Stimulated activated CD4-positive, alpha-beta T cell treated with anti-CD3 and anti-CD28 coated beads, Interleukin-2, amount 100 ng/mL, for 24 hours (primary cell): ENCODE results near the gene ZKSCAN1.

Experiments used
- DNase-seq, 2 donors: peaks; one replicate each; pipeline ENCODE4 v3.0.0-alpha.2; 2020

The ZKSCAN1 gene

DNA sequence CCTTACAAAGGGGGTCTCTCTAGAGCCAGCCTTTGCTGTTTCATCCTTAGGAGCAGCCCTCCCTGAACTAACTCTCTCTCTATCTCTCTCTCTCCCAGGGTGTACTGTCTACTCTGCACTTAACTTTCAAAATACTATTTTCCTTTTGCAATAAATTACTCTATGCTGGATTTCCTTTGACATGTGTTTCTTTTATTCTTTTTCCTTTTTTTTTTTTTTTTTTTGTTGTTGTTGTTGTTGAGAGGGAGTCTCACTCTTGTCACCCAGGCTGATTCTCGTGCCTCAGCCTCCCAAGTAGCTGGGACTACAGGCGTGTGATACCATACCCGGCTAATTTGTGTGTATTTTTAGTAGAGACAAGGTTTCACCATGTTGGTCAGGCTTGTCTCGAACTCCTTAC lies 67.6 kb downstream of the ZKSCAN1 start:
- DNase-seq, result no peak

DNA sequence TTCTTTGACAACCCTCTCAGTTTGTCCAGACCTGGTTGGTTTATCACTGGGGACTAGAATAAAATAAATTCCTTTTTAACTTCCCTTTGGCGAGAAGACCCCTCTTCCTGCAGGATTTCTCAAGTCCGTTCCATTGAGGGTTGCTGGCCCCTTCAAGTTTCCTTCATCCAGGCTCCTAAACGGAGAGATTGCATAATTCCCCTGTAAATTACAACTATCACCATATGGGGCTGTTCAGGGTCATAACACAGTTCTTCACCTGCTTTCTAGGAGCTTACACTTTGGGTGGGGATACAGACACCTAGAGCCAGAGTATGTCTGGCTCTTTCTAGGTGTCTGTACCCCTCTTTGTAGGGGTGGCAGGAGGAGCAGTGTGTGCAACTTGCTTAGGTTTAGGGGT lies 70.1 kb downstream of the ZKSCAN1 start:
- no peak for DNase-seq

DNA sequence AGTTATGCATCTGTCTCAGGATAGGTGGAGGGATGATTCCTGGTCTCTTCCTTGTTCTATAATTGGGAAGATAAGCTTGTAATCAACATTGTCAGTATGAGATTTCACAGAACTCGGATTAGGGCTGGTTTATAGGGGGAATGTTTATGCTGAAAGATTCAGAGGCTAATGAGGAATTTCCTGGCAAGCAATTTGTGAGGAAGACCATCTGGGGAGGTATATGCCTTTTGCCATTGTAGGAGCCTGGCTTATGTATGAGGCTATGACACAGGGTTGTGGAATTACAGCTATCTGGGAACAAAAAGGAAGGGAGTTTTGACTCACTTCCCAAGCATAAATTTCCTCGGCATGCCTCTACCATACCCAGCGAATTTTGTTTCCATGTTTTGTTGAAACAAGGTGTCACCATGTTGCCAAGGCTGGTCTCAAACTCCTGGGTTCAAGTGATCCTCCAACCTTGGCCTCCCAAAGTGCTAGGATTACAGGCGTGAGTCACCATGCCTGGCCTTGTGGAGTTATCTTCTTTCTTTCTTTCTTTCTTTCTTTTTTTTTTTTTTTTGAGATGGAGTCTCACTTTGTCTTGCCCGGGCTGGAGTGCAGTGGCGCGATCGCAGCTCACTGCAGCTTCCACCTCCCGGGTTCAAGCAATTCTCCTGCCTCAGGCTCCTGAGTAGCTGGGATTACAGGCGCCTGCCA lies 71.8 kb downstream of the ZKSCAN1 start:
- no peak for DNase-seq

DNA sequence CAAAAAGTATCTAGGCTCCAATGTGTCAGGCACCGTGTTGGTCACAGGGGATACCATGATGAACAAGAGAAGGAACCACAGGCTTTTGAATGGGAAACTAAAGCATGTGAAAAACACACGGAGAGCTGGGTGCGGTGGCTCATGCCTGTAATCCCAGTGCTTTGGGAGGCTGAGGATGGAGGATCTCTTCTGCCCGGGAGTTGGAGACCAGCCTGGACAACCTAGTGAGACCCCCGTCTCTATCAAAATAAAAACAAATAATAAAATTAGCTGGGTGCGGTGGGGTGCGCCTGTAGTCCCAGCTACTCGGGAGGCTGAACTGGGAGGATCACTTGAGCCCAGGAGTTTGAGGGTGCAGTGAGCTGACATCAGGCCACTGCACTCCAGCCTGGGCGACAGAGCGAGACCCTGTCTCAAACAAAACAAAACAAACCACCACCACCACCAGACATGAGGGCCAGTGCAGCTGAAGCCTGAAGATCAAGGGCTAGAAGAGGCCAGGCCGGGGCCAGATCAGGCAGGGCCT lies 72.8 kb downstream of the ZKSCAN1 start:
- no peak for DNase-seq

DNA sequence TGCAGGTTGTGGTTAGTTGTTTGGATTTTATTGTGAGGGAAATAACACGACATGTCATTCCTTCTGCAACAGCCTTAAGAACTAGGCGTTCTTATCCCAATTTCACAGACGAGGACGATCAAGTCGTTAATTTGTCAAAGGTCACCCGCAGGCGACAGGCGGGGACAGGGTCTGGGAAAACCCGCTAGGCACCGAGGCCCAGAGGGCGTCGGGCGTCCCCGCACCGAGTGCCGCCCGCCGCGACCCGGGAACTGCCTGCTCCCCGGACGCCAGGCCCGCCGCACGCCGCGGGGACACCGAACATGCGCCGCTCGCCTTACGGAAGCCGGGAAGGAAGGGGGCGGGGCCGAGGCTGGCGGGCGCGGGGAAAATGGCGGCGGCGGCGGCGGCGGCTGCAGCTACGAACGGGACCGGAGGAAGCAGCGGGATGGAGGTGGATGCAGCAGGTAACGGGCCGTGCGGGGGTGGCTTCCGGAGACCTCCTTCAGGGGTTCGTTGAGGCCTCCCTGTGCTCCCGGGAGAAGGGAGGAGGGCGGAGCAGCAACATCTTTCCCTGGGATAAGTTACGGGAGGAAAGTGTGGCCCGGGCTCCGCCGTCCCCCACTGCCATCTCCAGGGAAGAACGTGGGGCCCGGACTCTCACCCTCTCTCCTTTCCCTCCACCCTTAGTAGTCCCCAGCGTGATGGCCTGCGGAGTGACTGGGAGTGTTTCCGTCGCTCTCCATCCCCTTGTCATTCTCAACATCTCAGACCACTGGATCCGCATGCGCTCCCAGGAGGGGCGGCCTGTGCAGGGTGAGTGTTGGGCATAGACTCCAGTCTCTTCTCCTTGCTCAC lies 73.4 kb downstream of the ZKSCAN1 start, which contains the start of gene COPS6:
TSS of gene COPS6 (plus strand) at position 349 of the 837 bp plus-strand sequence. CDS start at position 371, 22 bp downstream.
- DNase-seq, result peak; percentile 91 to 92

DNA sequence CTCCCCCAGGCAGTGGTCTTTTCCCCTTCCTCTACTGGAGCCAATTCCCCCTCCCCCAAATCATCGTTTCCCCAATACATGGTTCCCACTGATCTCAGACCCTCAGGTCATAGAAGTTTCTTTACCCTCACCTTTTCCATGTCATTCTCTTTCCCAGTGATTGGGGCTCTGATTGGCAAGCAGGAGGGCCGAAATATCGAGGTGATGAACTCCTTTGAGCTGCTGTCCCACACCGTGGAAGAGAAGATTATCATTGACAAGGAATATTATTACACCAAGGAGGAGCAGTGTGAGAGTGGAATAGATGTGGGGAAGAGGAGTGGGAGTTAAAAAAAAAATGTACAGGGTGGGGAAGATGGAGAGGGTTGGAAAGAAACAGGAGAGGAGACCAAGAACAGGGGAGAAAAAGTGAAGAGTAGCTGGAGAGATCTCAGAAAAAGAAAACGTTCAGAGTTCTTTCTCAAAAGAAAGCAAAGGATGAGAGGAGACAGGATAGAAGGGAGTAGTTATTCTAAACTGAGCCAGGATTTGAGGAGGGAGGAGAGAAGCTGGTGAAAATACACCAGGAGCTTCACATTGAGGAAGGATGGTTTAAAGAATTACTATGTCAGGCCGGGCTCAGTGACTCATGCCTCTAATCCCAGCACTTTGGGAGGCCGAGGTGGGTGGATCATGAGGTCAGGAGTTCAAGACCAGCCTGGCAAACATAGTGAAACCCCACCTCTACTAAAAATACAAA lies 74.2 kb downstream of the ZKSCAN1 start:
- no peak for DNase-seq

DNA sequence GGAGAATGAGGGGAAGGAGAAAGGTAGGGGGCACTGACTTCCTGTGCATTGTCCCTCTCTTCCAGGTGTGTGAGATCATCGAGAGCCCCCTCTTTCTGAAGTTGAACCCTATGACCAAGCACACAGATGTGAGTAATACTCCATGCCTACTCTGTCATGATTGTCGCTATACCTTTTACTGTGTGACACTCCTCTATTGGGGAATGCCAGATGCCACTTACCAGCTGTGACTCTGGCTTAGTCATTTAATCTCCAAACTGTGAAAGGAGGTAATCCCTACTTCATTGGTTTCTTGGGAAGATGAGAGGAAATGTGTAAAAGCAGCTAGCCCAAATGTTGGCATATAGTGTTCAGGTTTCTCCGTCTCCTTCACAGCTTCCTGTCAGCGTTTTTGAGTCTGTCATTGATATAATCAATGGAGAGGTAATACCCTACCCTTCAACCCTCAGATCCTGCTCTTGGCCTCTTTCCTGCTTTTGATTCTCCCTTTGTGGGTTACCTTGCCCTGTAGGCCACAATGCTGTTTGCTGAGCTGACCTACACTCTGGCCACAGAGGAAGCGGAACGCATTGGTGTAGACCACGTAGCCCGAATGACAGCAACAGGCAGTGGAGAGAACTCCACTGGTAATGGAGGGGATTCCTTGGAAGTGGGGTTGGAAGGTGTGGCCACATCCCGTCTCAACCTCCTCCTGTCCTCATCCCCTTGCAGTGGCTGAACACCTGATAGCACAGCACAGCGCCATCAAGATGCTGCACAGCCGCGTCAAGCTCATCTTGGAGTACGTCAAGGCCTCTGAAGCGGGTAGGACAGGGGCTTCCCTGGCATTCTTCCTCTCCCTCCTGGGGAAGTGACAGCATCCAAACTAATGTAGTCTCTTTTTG lies 75.4 kb downstream of the ZKSCAN1 start:
- DNase-seq, result no peak
